OCI-LY7 (cell line): ENCODE data around the gene COMP. TPM values are rescaled to one million over a fixed set of nuclear protein-coding genes. Genes with fewer than 3 reads are reported as not detected.

ENCODE experiments used
- BruUV-seq: library from RNA; stranded (reverse); fragments of 400-500 nt; replicated peaks from 2 replicates; lab custom pipeline; 2021; lab: Mats Ljungman, UMichigan
- CTCF ChIA-PET: fragments of 300-600 bp; sonication (Branson Sonifier 250); formaldehyde crosslinking; loops from one replicate; lab custom pipeline; 2022; ENCODE audit warnings: antibody characterized with exemption; ENCODE audit not compliant: unreplicated experiment; lab: Charles Lee
- POLR2A ChIA-PET: fragments of 300-600 bp; sonication (Branson Sonifier 250); formaldehyde crosslinking; loops from one replicate; lab custom pipeline; 2022; ENCODE audit warnings: antibody characterized with exemption; lab: Charles Lee
- DNase-seq: peaks from one replicate; pipeline ENCODE4 v3.0.0-alpha.2; 2015; ENCODE audit warnings: low spot score
- H2AFZ ChIP-seq: fragments of 200-600 bp; sonication (generic), shearing (Covaris generic); 2 replicates; pipeline ENCODE4 v1.6.1; 2014; ENCODE audit warnings: mild to moderate bottlenecking, antibody characterized with exemption, low read length, moderate library complexity
- H3K27ac ChIP-seq: fragments of 200-600 bp; sonication (generic); 2 replicates; pipeline ENCODE4 v1.5.1; 2014; ENCODE audit warnings: mixed run types, low read depth, mild to moderate bottlenecking, moderate library complexity, low read length, inconsistent platforms; ENCODE audit not compliant: poor library complexity, severe bottlenecking
- H3K36me3 ChIP-seq: fragments of 200-600 bp; sonication (generic); 2 replicates; pipeline ENCODE4 v1.6.1; 2014; ENCODE audit warnings: mild to moderate bottlenecking, antibody characterized with exemption, low read length, moderate library complexity, mixed read lengths; ENCODE audit not compliant: insufficient read depth
- H3K4me1 ChIP-seq: fragments of 200-600 bp; sonication (generic); 2 replicates; pipeline ENCODE4 v1.5.1; 2014; ENCODE audit warnings: mild to moderate bottlenecking, low read length; ENCODE audit not compliant: insufficient read depth, poor library complexity, severe bottlenecking
- H3K4me2 ChIP-seq: fragments of 200-600 bp; sonication (generic); 2 replicates; pipeline ENCODE4 v1.6.1; 2014; ENCODE audit warnings: mild to moderate bottlenecking, low read length
- H3K4me3 ChIP-seq: fragments of 200-600 bp; sonication (generic); 2 replicates; pipeline ENCODE4 v1.5.1; 2014; ENCODE audit warnings: mild to moderate bottlenecking, low read depth, low read length; ENCODE audit not compliant: poor library complexity, severe bottlenecking
- H3K79me2 ChIP-seq: fragments of 200-600 bp; sonication (generic); 2 replicates; pipeline ENCODE4 v1.6.1; 2016; ENCODE audit warnings: low read depth, mild to moderate bottlenecking, low read length, moderate library complexity, mixed read lengths; ENCODE audit not compliant: insufficient read depth
- H3K9me2 ChIP-seq: fragments of 200-600 bp; sonication (generic); 2 replicates; pipeline ENCODE4 v1.6.1; 2016; ENCODE audit warnings: mild to moderate bottlenecking, low read length, mixed read lengths; ENCODE audit not compliant: insufficient read depth
- H3K9me3 ChIP-seq: fragments of 200-600 bp; sonication (generic); 2 replicates; pipeline ENCODE4 v1.6.1; 2014; ENCODE audit warnings: mild to moderate bottlenecking, mixed run types, low read length, mixed read lengths
- H4K20me1 ChIP-seq: fragments of 200-600 bp; sonication (generic); 2 replicates; pipeline ENCODE4 v1.6.1; 2014; ENCODE audit warnings: mild to moderate bottlenecking, antibody characterized with exemption, low read length, moderate library complexity, mixed read lengths; ENCODE audit not compliant: insufficient read depth
- CTCF ChIP-seq: fragments of 200-600 bp; sonication (generic); conservative IDR thresholded peaks from 2 replicates; pipeline ENCODE4 v1.5.1; 2014; ENCODE audit warnings: mild to moderate bottlenecking, antibody characterized with exemption, low read length, moderate library complexity, mixed read lengths
- EZH2phosphoT487 ChIP-seq: fragments of 200-600 bp; sonication (generic); IDR thresholded peaks from 2 replicates; pipeline ENCODE4 v1.6.1; 2018; ENCODE audit warnings: low read depth, borderline replicate concordance, mild to moderate bottlenecking, mixed run types, antibody characterized with exemption, low read length, moderate library complexity, mixed read lengths
- intact Hi-C: fragments of 100-400 bp; cut with micrococcal nuclease; formaldehyde crosslinking; loops from one replicate; pipeline ENCODE4 v1.10.0; 2022; ENCODE audit not compliant: unreplicated experiment
- total RNA-seq, 2 experiments: library from RNA; depleted of rRNA in 1 of 2; stranded (reverse); fragments of >200 nt in 1 of 2; shearing (Covaris generic) in 1 of 2; gene quantifications; 2 replicates each; pipeline ENCODE4 v1.2.3, GENCODE V29; 2014 to 2022

COMP gene
- total RNA-seq, 2 experiments from 2014 or later: not detected

- POLR2A ChIA-PET: interaction anchor here (0.6 kb wide), 2 partner anchors 325 to 531 kb away, joined by 3 to 4 read pairs; no protein-coding TSS in a partner anchor
- H2AFZ ChIP-seq: no peak overlapping the region
- H3K79me2 ChIP-seq: no peaks in the 10 kb centered on the region
- DNase-seq: no peak
- no peaks in the 10 kb centered on the region for H3K9me3 ChIP-seq
- H3K4me3 ChIP-seq: no peak overlapping the region
- no peaks in the 10 kb centered on the region for H4K20me1 ChIP-seq
- H3K4me2 ChIP-seq: no peak overlapping the region
- no peaks in the 10 kb centered on the region for H3K9me2 ChIP-seq
- no TSS peak for BruUV-seq
- H3K4me1 ChIP-seq: no peaks in the 10 kb centered on the region
- CTCF ChIA-PET: no interaction called here
- intact Hi-C loops: no loop called here
- TF ChIP-seq EZH2phosphoT487 (no peak), CTCF (no peak)
- no peak overlapping the region for H3K27ac ChIP-seq
- no peaks in the 10 kb centered on the region for H3K36me3 ChIP-seq
These were observed 41.5 kb downstream of the COMP start for GRCh38 chr19:18749362-18750231.

- H2AFZ ChIP-seq: no peak overlapping the region
- no peak overlapping the region for H3K4me3 ChIP-seq
- TF ChIP-seq EZH2phosphoT487 (no peak), CTCF (no peak)
- POLR2A ChIA-PET: interaction anchor here (0.6 kb wide), 1 partner anchor 27 kb away, joined by 3 read pairs; no protein-coding TSS in a partner anchor
- no peaks in the 10 kb centered on the region for H3K79me2 ChIP-seq
- no peaks in the 10 kb centered on the region for H3K9me3 ChIP-seq
- no peaks in the 10 kb centered on the region for H3K4me1 ChIP-seq
- BruUV-seq: no TSS peak
- CTCF ChIA-PET: no interaction called here
- intact Hi-C loops: no loop called here
- H3K4me2 ChIP-seq: no peak overlapping the region
- no peaks in the 10 kb centered on the region for H4K20me1 ChIP-seq
- H3K9me2 ChIP-seq: no peaks in the 10 kb centered on the region
- no peak for DNase-seq
- H3K27ac ChIP-seq: no peak overlapping the region
- no peaks in the 10 kb centered on the region for H3K36me3 ChIP-seq
These were observed 44.4 kb downstream of the COMP start for GRCh38 chr19:18746401-18747325.
